OCI-LY7 (cell line): ENCODE data around the gene ZNF557.

ENCODE experiments used
- CTCF ChIP-seq: fragments of 200-600 bp; sonication (generic); conservative IDR thresholded peaks from 2 replicates; pipeline ENCODE4 v1.5.1; 2014; ENCODE audit warnings: mild to moderate bottlenecking, antibody characterized with exemption, low read length, moderate library complexity, mixed read lengths
- EZH2phosphoT487 ChIP-seq: fragments of 200-600 bp; sonication (generic); IDR thresholded peaks from 2 replicates; pipeline ENCODE4 v1.6.1; 2018; ENCODE audit warnings: low read depth, borderline replicate concordance, mild to moderate bottlenecking, mixed run types, antibody characterized with exemption, low read length, moderate library complexity, mixed read lengths

- TF ChIP-seq CTCF: no peak
- no peak for TF ChIP-seq EZH2phosphoT487
Measured at GRCh38 chr19:7101498-7102253, 32.2 kb downstream of the ZNF557 start.
